Gastrocnemius medialis (tissue), 4 donors: ENCODE results near the gene NDST3.

ENCODE experiments used
- CTCF ChIP-seq, 5 experiments: fragments of 450-650 bp in 3 of 5; fragments of 200-600 bp in 2 of 5; sonication (generic) in 2 of 5; IDR thresholded peaks in 4 of 5; conservative IDR thresholded peaks in 1 of 5; 1 replicate in 4 of 5; 2 replicates in 1 of 5; pipeline ENCODE4 v1.5.1; 2016 to 2019; ENCODE audit warnings: antibody characterized with exemption in 5 of 5, mild to moderate bottlenecking in 3 of 5, moderate library complexity in 3 of 5
- POLR2A ChIP-seq, 2 donors: fragments of 450-650 bp; IDR thresholded peaks; one replicate each; pipeline ENCODE4 v1.6.1; 2017; ENCODE audit warnings: antibody characterized with exemption in 2 of 2, mild to moderate bottlenecking in 2 of 2, moderate library complexity in 2 of 2

GRCh38 chr4:118279920-118280432 lies 245.7 kb downstream of the NDST3 start:
- TF ChIP-seq POLR2A (IDR thresholded peaks at IDR 0.05) (no peak), CTCF (IDR thresholded peaks at IDR 0.05 in 4 of 5, conservative IDR thresholded peaks at IDR 0.05 in 1 of 5) (no peak)
